GM18507 (cell line): ENCODE measurements around the gene SKIL.

ENCODE experiments used
- DNase-seq: peaks from one replicate; pipeline ENCODE4 v3.0.0; 2011; ENCODE audit warnings: low read depth; ENCODE audit not compliant: insufficient read length; ENCODE audit errors: extremely low spot score
- FAIRE-seq: peaks from 2 replicates; lab custom pipeline; 2011; peaks lifted over from hg19 to GRCh38; lab: Jason Lieb, UNC

The SKIL gene

DNA sequence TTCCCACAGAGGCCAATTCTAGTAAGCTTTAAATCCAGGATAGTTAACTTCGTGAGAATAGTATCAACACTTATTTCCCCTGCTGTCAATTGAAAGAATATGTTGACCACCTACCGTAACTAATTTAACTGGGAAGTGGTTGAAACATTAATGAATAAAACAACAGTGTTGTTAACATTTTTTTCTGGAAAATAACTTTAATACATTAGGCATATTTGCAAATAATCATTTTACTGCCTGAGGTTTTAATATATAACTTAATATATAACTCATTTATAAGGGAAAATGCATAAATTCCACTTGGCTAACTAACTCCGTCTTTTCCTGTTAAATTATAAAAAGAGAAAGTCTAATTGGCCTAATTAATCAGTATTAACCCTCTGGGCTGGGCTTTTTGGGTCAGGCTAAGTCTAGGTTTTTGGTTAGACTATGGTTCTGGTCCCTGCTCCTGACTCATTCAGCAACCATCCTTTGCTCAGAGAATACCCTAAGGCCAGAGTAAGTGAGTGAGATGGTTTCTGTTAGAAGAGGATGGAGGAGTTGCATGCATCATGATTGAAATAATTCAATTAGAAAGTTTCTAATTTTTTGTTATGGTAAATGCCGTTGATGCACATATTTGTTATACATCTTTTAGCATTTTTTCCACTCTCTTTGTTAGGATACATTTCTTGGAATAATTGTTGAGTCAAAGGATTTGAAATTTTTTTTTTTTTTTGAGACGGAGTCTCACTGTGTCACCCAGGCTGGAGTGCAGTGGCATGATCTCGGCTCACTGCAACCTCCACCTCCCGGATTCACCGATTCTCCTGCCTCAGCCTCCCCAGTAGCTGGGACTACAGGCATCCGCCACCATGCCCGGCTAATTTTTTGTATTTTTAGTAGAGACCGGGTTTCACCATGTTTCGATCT, 10.8 kb upstream of the SKIL start:
- FAIRE-seq (no peak), DNase-seq (no peak)

- FAIRE-seq (peak; percentile 79), DNase-seq (no peak)
Measured at GRCh38 chr3:170350515-170351413, 6.8 kb upstream of the SKIL start.

DNA sequence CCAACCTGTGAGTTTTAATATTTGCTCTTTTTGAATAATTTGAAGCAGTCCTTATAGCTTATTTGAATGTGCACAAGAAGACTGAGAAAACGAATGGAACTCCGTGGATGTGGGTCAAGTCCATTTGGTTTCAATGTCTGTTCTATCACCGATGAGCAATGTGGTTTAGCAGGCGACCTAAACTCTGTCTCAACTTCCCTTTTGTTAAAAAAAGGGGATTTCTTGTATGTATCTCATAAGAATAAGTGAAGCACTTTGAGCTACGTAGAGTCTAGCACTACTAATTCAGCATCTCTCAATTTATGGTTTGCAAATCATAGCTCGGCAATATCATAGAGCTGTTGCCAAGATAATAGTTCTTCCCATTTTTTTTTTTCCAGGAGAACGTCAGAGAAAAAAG, 4.6 kb upstream of the SKIL start:
- no peak for DNase-seq
- FAIRE-seq: peak; percentile 90

GRCh38 chr3:170353485-170353884, 4.0 kb upstream of the SKIL start:
- no peak for FAIRE-seq
- DNase-seq: no peak

DNA sequence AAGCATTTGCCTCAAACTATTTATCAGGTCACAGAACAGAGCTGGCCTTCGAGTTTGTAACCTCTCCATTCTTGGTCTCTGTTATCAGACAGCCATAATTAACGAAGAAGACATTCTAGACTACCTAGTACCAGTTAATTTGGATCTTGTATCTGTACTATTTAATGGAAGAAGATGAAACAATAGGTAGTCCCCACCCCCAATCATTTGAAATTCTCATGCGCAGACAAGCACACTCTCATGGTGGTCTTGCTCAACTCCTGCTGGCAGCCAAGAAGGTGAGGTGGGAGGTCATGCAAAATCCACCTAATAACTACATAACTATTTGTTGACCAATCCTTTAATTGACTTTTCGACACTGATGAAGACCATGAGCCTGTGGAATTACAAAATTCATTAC, 2.8 kb upstream of the SKIL start:
- FAIRE-seq (no peak), DNase-seq (no peak)

DNA sequence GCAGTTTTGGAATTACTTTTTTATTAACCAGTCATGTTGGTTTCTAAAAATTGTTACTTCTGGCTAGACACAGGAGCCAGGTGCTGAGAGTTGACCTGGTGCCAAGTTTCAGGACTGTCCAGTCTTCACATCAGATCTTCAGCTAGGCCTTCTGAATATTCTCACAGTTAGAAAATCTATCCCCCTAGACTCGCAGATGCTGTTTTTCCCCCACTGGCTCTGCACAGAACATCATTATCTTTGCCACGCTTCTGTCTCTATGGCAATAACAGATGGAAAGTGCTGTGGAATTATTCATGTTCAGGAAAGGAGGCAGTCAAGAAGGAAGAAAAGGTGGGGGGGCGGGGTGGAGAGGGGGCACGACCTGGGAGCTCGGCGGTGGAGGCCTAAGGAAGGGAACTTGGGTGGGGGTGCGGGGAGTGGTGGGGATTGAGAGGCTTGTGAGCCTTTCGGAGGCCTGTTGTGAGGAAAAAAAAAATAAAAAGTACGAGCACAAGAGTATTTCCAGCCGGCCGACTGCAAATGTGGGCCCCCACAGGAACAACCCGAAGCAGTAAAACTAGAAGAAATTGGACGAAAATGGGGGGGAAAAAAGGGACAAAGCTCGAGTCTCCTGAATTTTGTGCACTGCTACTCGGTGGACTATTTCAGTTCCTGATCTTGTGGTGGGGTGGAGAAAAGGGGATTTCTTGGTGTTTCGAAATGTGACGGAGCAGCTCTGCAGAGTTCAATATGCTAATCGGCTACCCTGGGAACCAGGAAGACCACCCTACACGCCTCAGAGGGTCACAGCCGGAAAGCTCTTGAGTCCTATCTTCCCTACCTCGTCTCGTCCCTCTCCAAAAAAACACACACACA, 1.5 kb upstream of the SKIL start:
- peak; percentile 86 for FAIRE-seq
- DNase-seq: no peak

GRCh38 chr3:170356596-170357175, 829 bp upstream of the SKIL start:
- FAIRE-seq (no peak), DNase-seq (no peak)

DNA sequence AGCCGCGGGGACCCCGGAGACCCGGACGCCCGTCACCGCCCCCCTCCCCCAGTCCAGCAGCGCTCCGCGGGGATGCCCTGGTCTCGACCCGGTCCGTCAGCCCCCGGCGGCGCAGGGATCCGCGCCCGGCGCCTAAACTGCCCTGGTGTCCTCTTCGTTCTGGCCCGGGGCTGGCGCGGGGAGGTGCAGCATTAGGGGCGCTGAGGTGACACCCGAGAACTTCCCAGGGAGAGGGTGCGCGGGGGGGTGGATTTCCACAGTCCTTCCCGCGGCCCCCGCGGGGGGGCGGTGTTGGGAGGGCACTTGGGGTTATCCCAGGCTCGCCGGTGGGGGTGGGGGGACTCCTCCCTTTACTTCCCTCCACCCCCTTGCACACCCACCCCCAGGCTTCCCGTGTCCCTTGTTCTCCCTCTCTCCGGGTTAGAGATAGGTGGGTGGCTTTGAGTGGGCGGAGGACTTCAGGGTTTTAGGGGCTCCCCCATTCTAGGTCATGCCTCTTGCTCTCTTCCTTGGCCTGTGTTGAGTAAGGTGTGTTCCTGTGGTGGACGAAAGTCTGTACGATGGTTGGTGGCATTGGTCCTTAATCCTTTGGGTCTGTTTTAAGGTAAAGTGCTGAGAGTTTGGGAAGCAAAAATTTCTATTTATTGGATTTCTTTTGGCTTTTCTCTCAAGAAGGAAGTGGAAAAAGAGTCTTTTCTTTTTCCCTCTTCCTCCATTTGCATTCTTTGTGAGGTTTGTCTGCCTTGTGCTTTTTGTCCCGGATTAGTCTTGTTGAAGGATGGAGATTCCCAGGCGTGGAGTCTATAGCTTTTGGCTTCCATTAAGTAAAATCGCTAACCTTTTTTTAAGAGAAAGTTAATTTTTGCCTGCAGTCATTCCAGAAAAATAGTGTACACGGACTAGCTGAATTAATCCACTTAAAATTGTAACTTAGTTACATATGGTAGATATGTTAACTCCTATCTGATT, 811 bp downstream of the SKIL start:
- DNase-seq (no peak), FAIRE-seq (peak; percentile 67)

GRCh38 chr3:170359178-170359704, 1.7 kb downstream of the SKIL start:
- DNase-seq: no peak

GRCh38 chr3:170360466-170360865, 3.0 kb downstream of the SKIL start:
- FAIRE-seq (no peak), DNase-seq (no peak)

More at GRCh38 chr3:170359178-170359704, 1.7 kb downstream of the SKIL start:
- no peak for FAIRE-seq

DNA sequence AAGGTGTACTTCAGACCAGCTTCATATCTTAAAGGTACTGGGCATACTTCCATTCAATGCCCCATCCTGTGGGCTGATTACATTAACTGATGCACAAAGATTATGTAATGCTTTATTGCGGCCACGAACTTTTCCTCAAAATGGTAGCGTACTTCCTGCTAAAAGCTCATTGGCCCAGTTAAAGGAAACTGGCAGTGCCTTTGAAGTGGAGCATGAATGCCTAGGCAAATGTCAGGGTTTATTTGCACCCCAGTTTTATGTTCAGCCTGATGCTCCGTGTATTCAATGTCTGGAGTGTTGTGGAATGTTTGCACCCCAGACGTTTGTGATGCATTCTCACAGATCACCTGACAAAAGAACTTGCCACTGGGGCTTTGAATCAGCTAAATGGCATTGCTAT, 3.4 kb downstream of the SKIL start:
- DNase-seq (no peak), FAIRE-seq (no peak)

- DNase-seq (no peak), FAIRE-seq (no peak)
Measured at GRCh38 chr3:170361711-170362110, 4.2 kb downstream of the SKIL start.

GRCh38 chr3:170363471-170363994, 6.0 kb downstream of the SKIL start:
- DNase-seq: no peak
- no peak for FAIRE-seq

- FAIRE-seq (no peak), DNase-seq (no peak)
Measured at GRCh38 chr3:170364965-170365364, 7.5 kb downstream of the SKIL start.

DNA sequence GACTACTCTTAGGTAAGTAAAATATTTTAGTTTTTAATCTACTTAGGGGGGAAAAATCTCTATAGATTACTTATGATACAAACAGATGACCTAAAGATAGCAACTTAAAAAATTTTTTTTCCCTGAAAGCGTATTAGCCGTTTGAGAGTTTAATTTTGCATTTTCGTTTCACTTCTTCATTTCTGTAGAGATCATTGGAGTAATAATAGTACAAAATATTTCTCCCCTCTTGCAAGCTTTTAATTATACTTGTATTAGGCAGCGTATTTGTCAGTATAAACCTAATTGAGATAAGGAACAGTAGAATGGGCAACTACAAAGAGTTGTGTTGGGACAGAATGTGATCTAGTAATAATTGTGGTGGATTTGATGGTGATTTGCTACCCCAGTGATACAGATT, 10.3 kb downstream of the SKIL start:
- FAIRE-seq: no peak
- no peak for DNase-seq

- DNase-seq (no peak), FAIRE-seq (no peak)
Measured at GRCh38 chr3:170368921-170369320, 11.4 kb downstream of the SKIL start.

DNA sequence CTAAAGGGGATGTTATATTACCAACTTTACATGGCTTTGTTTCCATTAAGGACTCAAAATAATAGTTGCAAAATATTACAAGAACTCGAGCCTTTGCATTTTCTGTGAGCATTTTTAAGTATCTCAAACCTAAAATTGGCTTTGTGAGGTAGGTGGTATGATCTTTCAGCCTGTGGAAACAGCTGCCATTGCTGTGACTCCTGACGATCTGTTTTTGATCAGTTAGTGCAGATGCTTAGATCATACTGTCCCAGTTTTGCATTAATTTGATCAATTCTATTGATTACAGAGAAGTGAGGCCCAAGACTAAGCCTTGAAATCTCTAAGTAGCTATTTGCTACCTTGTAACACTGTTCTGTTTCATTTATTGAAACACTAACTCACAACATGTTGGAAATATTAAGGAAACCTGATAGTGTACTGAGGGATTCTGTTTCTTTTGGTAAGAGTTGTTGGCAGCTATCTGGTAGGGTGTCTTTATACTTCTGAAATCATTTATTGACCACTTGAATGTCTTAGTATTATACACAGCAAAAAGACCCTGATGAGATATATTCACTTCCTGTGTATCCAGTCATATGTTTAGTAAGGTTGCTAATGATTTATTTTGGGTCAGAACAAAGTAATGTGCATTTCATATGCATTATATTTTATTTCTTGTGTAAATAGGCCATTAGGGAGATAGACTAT, 14.8 kb downstream of the SKIL start:
- DNase-seq (no peak), FAIRE-seq (peak; percentile 29)
